HG03457 (cell line): ENCODE results near the gene CHD9.

Experiments
- ATAC-seq: cut with Tn5 transposase; IDR thresholded peaks from one replicate; pipeline ENCODE4 v1.9.1; 2021; ENCODE audit warnings: moderate number of reproducible peaks; ENCODE audit not compliant: unreplicated experiment

The CHD9 gene

GRCh38 chr16:53123747-53124146 lies 69.0 kb downstream of the CHD9 start:
- ATAC-seq: no peak

DNA sequence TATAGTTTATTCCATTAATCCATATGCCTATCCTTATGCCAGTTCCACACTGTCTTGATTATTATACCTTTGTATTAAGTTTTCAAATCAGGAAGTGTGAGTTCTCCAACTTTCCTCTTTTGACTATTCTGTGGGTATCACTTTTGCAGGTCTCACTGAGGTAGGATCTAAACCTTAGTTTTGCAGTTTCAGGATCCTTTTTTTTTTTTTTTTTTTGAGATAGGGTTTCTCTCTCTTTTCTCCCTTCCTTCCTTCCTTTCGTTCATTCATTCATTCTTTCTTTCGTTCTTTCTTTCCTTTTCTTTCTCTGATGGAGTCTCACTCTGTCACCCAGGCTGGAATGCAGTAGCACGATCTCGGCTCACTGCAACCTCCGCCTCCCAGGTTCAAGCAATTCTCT lies 71.6 kb downstream of the CHD9 start:
- ATAC-seq: no peak

GRCh38 chr16:53129281-53130158 lies 74.7 kb downstream of the CHD9 start:
- ATAC-seq: no peak

DNA sequence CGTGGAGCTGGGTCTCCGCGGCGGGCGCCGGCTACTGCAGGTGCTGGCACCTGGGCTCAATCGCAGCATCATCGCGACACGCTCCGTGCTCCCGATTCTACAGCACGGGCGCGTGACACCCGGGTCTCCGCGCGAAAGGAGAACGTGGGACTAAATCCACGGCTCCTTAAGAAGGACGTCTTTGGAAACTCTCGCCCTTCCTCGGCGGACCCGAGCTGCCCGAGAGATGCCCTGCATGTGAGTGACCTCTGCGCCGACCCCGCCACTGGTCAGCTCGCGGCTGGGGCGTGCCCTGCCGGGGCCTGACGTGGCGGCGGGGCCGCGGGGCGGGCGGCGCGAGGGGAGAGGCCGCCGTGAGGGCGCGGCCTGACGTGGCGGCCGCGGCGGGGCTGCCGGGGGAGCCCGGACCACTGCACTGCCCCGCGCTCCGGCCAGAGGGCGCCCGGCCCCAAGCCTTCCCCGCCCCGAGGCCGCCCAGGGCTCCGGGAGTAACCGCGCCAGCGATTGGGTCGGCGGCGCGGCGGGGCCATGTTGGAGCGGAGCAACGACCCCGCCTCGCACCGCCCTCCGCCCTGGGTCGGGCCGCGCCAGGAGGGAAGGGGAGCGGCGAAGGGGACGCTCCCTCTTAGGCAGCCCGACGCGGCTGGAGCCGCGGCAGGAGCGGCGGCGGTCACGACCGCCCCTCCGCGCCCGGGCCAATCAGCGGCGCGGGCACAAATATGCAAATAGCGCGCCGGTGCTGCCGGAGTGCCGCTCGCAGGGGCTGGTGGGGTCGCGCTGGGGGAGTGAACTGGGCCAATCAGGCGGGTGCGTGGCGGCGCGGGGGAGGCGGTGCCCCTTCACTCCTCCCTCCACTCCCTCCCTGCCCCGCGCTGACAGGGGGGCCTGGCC lies 75.6 kb downstream of the CHD9 start:
- peak; percentile 79 for ATAC-seq

DNA sequence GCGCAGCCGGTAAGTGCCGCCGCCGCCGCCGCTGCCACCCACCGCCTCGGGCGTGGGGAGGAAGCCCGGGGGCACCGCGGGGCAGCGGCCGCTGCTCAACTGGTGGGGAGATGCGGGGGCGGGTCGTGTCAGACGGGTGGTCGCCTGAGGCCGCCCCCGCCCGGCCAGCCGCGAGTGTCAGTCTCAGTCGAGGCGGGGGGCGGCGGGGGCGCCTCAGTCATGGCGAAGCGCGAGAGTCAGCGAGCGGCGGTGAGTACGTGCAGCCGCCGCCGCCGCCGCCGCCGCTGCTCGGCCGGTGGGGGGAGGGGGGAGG lies 76.2 kb downstream of the CHD9 start:
- peak; percentile 0 for ATAC-seq

- no peak for ATAC-seq
Measured at GRCh38 chr16:53131363-53132071, 76.7 kb downstream of the CHD9 start.

GRCh38 chr16:53132406-53132805 lies 77.6 kb downstream of the CHD9 start:
- no peak for ATAC-seq

DNA sequence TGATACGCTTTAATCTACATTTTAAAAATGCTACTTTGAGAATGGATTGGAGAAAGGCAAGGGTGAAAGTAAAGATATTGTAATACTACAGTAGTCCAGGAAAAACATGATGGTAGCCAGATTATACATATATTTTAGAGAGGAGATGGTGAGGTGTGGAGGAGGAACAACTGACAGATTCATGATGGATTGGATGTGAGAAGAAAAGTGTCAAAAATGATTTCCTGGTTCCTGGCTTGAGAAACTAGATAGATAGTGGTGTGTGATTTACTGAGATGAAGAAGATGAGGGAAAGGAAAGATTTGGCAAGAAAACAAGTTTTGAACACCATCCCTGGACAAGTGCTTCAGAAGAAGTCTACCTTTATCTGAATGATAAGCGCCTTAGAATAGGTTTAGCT lies 80.5 kb downstream of the CHD9 start:
- no peak for ATAC-seq

DNA sequence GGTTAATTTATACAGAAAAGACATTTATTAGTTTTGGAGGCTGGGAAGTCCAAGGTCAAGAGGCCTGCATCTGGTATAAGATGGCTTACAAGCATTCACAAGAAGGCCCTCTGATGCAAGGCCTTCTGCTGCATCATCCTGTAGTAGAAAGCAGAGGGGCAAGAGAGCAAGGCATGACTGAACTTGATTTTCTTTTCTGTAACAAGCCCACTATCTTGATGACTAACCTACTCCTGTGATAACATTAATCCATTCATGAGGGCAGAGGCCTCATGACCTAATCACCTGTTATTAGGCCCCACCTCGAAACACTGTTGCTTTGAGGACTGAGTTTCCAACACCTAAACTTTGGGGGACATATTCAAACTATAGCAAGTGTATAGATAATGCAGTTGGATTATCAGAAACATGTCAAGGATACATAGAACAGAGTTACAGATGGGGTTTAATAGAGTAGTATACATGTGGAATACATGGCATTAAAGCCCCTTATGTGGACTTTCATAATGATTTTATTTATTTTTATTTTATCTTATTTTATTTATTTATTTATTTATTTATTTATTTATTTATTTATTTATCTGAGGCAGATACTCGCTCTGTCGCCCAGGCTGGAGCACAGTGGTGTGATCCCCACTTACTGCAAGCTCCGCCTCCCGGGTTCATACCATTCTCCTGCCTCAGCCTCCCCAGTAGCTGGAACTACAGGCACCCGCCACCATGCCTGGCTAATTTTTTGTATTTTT lies 88.2 kb downstream of the CHD9 start:
- ATAC-seq: no peak

GRCh38 chr16:53147500-53148065 lies 92.8 kb downstream of the CHD9 start:
- no peak for ATAC-seq

- ATAC-seq: no peak
Measured at GRCh38 chr16:53150769-53151168, 96.0 kb downstream of the CHD9 start.

GRCh38 chr16:53152329-53152728 lies 97.5 kb downstream of the CHD9 start:
- ATAC-seq: no peak

DNA sequence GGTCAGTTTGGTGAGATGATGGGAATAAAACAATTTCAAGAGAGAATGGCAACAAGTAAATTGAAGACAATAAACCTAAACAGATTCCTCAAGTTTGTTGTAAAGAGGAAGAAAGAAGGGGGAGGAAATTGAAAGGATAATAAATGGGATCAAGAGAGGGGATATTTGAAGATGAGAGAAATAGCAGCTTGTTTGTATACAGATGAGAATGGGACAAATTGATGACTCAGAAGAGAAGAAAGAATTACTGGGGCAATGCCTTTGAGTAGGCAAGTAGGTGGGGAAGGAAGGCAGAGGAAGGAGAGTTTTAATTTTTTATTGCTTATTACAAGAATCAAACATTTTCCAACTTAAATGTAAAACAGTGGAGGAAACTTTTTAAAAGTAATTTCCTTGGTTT lies 98.3 kb downstream of the CHD9 start:
- no peak for ATAC-seq

GRCh38 chr16:53154513-53154912 lies 99.7 kb downstream of the CHD9 start:
- no peak for ATAC-seq

DNA sequence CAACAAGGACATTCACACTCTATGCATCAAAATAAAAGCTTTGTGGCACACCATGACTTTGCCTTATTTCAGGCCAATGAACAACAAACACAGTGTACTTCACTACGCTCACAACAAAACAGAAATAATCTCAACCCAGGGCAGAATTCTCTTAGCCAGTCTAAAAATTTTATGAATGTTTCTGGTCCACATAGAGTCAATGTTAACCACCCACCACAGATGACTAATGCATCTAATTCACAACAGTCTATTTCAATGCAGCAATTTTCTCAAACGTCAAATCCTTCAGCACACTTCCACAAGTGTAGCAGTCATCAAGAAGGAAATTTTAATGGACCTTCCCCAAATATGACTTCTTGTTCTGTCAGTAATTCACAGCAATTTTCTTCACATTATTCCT lies 101.7 kb downstream of the CHD9 start:
- no peak for ATAC-seq

GRCh38 chr16:53159781-53160436 lies 105.1 kb downstream of the CHD9 start:
- peak; percentile 70 for ATAC-seq

DNA sequence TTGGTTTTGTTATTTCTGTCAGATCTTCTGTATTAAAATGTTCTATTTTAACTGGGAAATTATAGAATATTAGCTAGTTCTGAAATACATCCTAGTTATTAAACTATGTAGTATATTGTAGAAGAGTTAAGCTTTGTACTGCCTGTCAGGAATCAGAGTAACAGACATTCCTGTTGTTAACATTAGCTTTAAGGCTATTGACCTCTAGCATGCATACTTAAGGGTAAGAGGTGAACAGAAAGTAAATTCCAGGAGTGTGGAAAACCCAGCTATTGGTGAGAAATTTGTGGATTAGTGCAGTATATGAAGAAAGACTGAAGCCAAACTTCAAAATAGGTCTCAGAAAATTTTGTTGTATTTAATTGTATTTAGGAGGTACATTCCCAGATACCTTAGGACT lies 111.3 kb downstream of the CHD9 start:
- no peak for ATAC-seq

DNA sequence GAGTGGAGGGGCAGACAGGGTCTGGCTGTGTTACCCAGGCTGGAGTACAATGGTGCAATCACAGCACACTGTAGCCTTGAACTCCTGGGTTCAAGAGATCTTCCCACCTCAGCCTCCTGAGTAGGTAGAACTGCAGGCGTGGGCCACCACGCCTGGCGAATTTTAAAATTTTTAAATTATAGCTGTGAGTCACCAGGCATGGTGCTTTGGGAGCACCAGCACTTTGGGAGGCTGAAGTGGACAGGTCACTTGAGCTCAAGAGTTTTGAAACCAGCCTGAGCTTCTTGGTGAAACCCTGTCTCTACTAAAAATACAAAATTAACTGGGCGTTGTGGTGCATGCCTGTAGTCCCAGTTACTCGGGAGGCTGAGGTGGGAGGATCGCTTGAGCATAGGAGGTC lies 114.0 kb downstream of the CHD9 start:
- ATAC-seq: no peak

- no peak for ATAC-seq
Measured at GRCh38 chr16:53172517-53172916, 117.7 kb downstream of the CHD9 start.

- ATAC-seq: no peak
Measured at GRCh38 chr16:53175118-53175517, 120.3 kb downstream of the CHD9 start.
